Measurements from ENCODE around the gene TMEM165.

TMEM165 gene

DNA sequence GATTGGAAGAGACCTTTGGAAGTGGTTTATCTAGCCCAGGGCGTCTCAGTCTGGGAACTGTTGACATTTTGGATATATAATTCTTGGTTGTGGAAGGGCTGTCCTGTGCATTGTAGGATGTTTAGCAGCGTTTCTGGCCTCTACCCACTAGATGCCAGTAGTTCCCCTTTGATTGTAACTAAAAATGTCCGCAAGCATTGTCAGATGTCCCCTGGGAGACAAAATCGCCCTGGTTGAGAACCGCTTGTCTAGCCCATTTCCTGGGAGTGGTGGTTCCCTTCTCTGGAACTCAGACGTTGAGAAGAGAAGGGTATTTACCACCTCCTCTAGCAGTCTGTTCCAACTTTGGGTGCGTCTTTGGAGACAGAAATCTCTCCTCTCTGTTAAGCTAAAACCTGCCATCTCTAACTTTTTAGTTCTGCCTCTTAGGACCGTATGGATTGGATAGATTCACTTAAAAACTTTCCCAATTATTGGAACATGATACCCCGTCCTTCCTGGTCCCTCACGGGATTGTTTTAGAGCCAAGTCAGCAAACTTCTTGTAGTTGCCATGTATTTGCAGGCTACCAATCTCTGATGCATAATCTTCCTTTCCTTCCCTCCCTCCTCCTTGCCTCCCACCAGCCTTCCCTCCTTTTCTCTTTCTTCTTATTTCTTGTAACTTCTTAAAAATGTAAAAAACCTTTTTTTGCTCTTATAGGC lies 13.9 kb downstream of the TMEM165 start:
- TF ChIP-seq, protein P1, sequence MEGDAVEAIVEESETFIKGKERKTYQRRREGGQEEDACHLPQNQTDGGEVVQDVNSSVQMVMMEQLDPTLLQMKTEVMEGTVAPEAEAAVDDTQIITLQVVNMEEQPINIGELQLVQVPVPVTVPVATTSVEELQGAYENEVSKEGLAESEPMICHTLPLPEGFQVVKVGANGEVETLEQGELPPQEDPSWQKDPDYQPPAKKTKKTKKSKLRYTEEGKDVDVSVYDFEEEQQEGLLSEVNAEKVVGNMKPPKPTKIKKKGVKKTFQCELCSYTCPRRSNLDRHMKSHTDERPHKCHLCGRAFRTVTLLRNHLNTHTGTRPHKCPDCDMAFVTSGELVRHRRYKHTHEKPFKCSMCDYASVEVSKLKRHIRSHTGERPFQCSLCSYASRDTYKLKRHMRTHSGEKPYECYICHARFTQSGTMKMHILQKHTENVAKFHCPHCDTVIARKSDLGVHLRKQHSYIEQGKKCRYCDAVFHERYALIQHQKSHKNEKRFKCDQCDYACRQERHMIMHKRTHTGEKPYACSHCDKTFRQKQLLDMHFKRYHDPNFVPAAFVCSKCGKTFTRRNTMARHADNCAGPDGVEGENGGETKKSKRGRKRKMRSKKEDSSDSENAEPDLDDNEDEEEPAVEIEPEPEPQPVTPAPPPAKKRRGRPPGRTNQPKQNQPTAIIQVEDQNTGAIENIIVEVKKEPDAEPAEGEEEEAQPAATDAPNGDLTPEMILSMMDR (IDR thresholded peaks at IDR 0.05; ENCODE audit: borderline replicate concordance, control extremely low read depth, extremely low read depth, insufficient read depth, missing control alignments): peak; percentile 48
- peak; percentile 24 for DNase-seq (ENCODE audit: low spot score)
- in situ Hi-C loops (cut with MboI; ENCODE audit: low sequenced_read_pairs, unreplicated experiment): no loop called here

DNA sequence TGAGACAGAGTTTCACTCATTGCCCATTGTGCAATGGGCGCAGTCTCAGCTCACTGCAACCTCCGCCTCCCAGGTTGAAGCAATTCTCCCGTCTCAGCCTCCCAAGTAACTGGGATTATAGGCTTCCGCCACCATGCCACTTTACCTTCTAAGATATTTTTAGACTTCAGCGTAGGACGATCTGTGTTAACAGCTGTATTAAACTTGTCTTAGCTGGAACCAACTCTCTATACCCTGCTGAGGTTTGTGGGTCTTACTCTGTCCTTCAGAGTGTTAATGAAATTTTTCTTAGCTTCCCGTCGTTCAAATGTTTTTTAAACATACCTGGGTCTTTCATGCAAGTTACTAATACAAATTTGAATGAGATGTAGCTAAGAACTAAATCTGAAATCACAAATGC lies 14.7 kb downstream of the TMEM165 start:
- DNase-seq (ENCODE audit: low spot score): no peak
- in situ Hi-C loops (cut with MboI; ENCODE audit: low sequenced_read_pairs, unreplicated experiment): no loop called here
- TF ChIP-seq, protein P1 (IDR thresholded peaks at IDR 0.05; ENCODE audit: borderline replicate concordance, control extremely low read depth, extremely low read depth, insufficient read depth, missing control alignments): no peak

DNA sequence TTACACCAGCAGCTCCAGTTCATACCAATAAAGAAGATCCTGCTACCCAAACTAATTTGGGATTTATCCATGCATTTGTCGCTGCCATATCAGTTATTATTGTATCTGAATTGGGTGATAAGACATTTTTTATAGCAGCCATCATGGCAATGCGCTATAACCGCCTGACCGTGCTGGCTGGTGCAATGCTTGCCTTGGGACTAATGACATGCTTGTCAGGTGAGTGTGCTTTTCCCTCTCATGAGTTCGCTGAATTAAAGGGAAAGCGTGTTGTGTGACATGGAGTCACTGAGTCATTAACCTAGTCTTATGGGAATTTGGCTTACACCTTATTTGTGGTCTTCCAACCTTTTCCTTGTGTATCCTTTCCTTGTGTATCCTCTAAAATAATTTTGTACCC lies 15.9 kb downstream of the TMEM165 start:
- in situ Hi-C loops (cut with MboI; ENCODE audit: low sequenced_read_pairs, unreplicated experiment): no loop called here
- TF ChIP-seq, protein P1 (IDR thresholded peaks at IDR 0.05; ENCODE audit: borderline replicate concordance, control extremely low read depth, extremely low read depth, insufficient read depth, missing control alignments): no peak
- DNase-seq (ENCODE audit: low spot score): no peak

DNA sequence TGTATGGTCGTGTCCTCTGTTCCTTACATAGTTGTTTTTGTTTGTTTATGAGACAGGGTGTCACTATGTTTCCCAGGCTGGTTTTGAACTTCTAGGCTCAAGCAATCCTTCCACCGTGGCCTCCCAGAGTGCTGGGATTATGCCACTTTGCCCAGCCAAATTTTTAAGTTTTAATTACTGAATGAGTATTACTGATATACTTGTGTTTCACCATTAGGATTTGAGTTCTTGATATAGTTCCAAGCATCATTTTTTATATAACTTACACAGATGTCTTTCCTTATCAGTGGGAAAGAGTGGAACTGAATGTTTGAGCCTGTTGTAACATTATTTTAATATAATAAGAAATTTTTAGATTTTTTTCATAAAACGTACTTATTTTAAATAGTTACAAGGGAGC lies 20.4 kb downstream of the TMEM165 start:
- TF ChIP-seq, protein P1 (IDR thresholded peaks at IDR 0.05; ENCODE audit: borderline replicate concordance, control extremely low read depth, extremely low read depth, insufficient read depth, missing control alignments): no peak
- in situ Hi-C loops (cut with MboI; ENCODE audit: low sequenced_read_pairs, unreplicated experiment): no loop called here
- DNase-seq (ENCODE audit: low spot score): no peak

DNA sequence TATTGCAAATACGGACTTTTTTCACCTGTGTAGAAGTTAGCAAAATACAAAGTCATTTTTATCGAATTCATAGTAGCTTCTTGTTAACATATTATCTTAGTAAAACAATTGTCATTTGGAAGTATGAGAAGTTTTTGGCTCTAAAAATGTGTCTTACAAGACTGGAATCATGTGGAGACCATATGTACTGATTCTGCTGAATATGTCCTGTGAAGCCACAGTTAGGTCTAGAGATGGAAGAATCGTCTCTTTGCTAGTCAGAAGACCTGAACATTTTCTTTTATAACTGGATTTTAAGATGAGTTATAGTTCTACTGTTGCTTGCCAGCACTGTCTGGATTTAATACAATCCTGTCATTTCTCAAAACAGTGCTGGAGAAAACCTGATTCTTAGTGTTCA lies 29.0 kb downstream of the TMEM165 start:
- TF ChIP-seq, protein P1 (IDR thresholded peaks at IDR 0.05; ENCODE audit: borderline replicate concordance, control extremely low read depth, extremely low read depth, insufficient read depth, missing control alignments): no peak
- in situ Hi-C loops (cut with MboI; ENCODE audit: low sequenced_read_pairs, unreplicated experiment): no loop called here
- no peak for DNase-seq (ENCODE audit: low spot score)

DNA sequence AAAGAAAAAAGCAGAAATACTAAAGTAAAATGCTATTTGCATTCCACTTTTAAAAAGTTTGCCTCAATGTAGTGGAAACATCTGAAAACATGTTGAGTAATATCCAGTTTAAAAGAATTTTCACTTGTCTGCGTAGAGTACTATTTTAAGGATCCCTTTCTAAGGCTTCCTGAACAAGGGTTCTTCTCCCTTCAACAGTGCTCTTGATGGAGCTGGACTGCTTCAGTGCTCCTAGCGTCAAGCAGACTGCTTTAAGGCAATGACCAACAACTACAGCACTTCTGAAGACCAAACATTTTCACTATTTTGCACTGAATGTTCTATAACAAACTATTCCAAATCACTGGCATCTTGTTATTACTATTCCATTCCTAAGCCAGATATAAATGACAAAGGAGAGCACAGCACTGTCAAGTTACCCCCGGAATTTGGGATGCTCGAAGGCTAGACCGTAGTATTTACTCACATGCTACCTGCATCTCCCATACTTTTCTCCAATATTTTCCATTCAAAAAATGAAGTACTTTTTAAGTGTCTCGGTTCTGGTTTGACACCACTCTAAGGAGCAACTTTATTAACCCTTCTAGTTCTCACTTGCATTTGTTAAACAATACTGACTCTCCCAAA lies 36.1 kb downstream of the TMEM165 start:
- in situ Hi-C loops (cut with MboI; ENCODE audit: low sequenced_read_pairs, unreplicated experiment): no loop called here
- TF ChIP-seq, protein P1 (IDR thresholded peaks at IDR 0.05; ENCODE audit: borderline replicate concordance, control extremely low read depth, extremely low read depth, insufficient read depth, missing control alignments): no peak
- DNase-seq (ENCODE audit: low spot score): no peak
